Progenitor cell of endocrine pancreas (in vitro differentiated cells): ENCODE results near the gene DNAJC11. TPM values are rescaled to one million over a fixed set of nuclear protein-coding genes. Genes with fewer than 3 reads are reported as not detected.

Source experiments
- DNase-seq: peaks from one replicate; pipeline ENCODE4 v3.0.0; 2021; ENCODE audit warnings: low spot score; ENCODE audit not compliant: unreplicated experiment
- H3K27ac Mint-ChIP-seq: 2 replicates; pipeline ENCODE4 v1.8.0; 2021; ENCODE audit warnings: mild to moderate bottlenecking, moderate library complexity, mixed read lengths
- H3K27me3 Mint-ChIP-seq: 2 replicates; pipeline ENCODE4 v1.8.0; 2021; ENCODE audit warnings: mixed read lengths
- H3K36me3 Mint-ChIP-seq: 2 replicates; pipeline ENCODE4 v1.8.0; 2022; ENCODE audit warnings: mixed read lengths; ENCODE audit not compliant: insufficient read depth
- H3K4me1 Mint-ChIP-seq: 2 replicates; pipeline ENCODE4 v1.8.0; 2021; ENCODE audit warnings: low read depth, mixed read lengths
- H3K4me3 Mint-ChIP-seq: 2 replicates; pipeline ENCODE4 v1.8.0; 2021; ENCODE audit warnings: low read depth, mild to moderate bottlenecking, moderate library complexity, mixed read lengths
- H3K9me3 Mint-ChIP-seq: 2 replicates; pipeline ENCODE4 v1.8.0; 2021; ENCODE audit warnings: low read depth, mixed read lengths
- CTCF ChIP-seq: fragments of 200-600 bp; sonication (generic); IDR thresholded peaks from one replicate; pipeline ENCODE4 v1.5.0; 2021; ENCODE audit warnings: antibody characterized with exemption, mild to moderate bottlenecking; ENCODE audit not compliant: unreplicated experiment
- total RNA-seq: library from RNA; stranded (reverse); gene quantifications from 2 replicates; pipeline ENCODE4 v1.2.1, GENCODE V29; 2021

The DNAJC11 gene
- total RNA-seq, 1 donor from 2014 or later = 65.8 TPM

- no peak overlapping the region for H3K27ac Mint-ChIP-seq
- H3K27me3 Mint-ChIP-seq = no peaks in the 10 kb centered on the region
- no peaks in the 10 kb centered on the region for H3K36me3 Mint-ChIP-seq
- no peak for DNase-seq
- H3K4me1 Mint-ChIP-seq = peaks cover 11% of the 10 kb centered on the region
- no peaks in the 10 kb centered on the region for H3K9me3 Mint-ChIP-seq
- H3K4me3 Mint-ChIP-seq = no peak overlapping the region
- no peak for TF ChIP-seq CTCF
Observed at GRCh38 chr1:6695868-6696267, 5.7 kb downstream of the DNAJC11 start.

- H3K27ac Mint-ChIP-seq = peak overlapping the region; percentile 45
- no peaks in the 10 kb centered on the region for H3K4me1 Mint-ChIP-seq
- DNase-seq = no peak
- no peaks in the 10 kb centered on the region for H3K36me3 Mint-ChIP-seq
- no peaks in the 10 kb centered on the region for H3K9me3 Mint-ChIP-seq
- H3K4me3 Mint-ChIP-seq = no peak overlapping the region
- H3K27me3 Mint-ChIP-seq = no peaks in the 10 kb centered on the region
- TF ChIP-seq CTCF = no peak
Observed at GRCh38 chr1:6694121-6694713, 7.4 kb downstream of the DNAJC11 start.

- no peak for TF ChIP-seq CTCF
- Mint-ChIP-seq H3K36me3 (no peaks in the 10 kb centered on the region), H3K4me1 (no peaks in the 10 kb centered on the region)
Observed at GRCh38 chr1:6692956-6693355, 8.7 kb downstream of the DNAJC11 start.

GRCh38 chr1:6691507-6691906 is 10.1 kb downstream of the DNAJC11 start:
- H3K9me3 Mint-ChIP-seq = no peaks in the 10 kb centered on the region
- H3K4me1 Mint-ChIP-seq = no peaks in the 10 kb centered on the region
- H3K36me3 Mint-ChIP-seq = no peaks in the 10 kb centered on the region
- DNase-seq = no peak
- H3K4me3 Mint-ChIP-seq = no peak overlapping the region
- H3K27me3 Mint-ChIP-seq = no peaks in the 10 kb centered on the region
- TF ChIP-seq CTCF = no peak
- no peak overlapping the region for H3K27ac Mint-ChIP-seq

More at GRCh38 chr1:6692956-6693355, 8.7 kb downstream of the DNAJC11 start:
- Mint-ChIP-seq H3K27me3 (no peaks in the 10 kb centered on the region), H3K4me3 (no peak overlapping the region), H3K27ac (no peak overlapping the region), H3K9me3 (no peaks in the 10 kb centered on the region)
- no peak for DNase-seq

GRCh38 chr1:6690186-6690585 is 11.4 kb downstream of the DNAJC11 start:
- Mint-ChIP-seq H3K9me3 (no peaks in the 10 kb centered on the region), H3K4me1 (no peaks in the 10 kb centered on the region)

More at GRCh38 chr1:6690186-6690585, 11.4 kb downstream of the DNAJC11 start:
- DNase-seq = no peak
- no peaks in the 10 kb centered on the region for H3K36me3 Mint-ChIP-seq
- no peak overlapping the region for H3K4me3 Mint-ChIP-seq
- H3K27ac Mint-ChIP-seq = no peak overlapping the region
- TF ChIP-seq CTCF = no peak
- no peaks in the 10 kb centered on the region for H3K27me3 Mint-ChIP-seq
